SHP77 treated with DMSO at 0.1 percent for 48 hours (cell line): ENCODE data around the gene COMMD2.

Experiments
- DNase-seq: peaks from one replicate; lab custom pipeline; 2025; lab: John Stamatoyannopoulos, UW

The COMMD2 gene

GRCh38 chr3:149763565-149764195 lies 11.4 kb upstream of the COMMD2 start:
- no peak for DNase-seq

- DNase-seq, result no peak
These were observed 1.4 kb upstream of the COMMD2 start for GRCh38 chr3:149753717-149754116.

DNA sequence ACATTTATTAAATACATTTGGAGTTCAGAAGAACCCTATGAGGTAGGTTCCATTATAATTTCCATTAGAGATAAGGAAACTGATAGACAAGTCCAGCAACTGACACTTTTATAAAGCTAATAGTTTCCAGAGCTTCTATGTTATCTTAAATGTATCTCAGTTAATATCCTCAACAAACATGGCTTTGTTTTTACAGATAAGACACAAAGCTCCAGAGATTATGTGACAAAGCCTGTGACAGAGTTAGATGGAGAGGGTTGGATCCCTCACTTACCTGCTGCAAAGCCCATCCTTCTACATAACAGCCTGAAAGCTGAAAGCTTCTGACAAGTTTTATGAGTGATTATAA lies 473 bp upstream of the COMMD2 start:
- DNase-seq, result no peak

DNA sequence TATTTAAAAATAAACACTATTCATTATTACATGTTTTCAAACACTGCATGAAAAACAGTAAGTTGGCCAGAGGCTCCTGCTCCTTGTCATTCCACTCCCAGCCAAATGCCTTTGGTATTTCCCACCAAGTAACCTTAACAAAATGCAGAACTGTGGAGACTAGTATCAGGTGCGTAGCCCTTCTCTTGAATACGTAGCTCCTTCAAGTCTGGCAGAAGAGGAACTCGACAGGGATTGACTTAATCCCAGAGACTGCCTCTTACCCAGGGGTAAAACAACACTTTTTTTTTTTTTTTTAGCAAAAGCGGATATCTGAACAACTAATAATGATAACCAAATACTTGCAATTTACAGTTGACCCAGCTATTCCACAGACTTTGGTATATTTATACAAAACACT lies 738 bp downstream of the COMMD2 start:
- no peak for DNase-seq

GRCh38 chr3:149744606-149745005 lies 7.7 kb downstream of the COMMD2 start:
- no peak for DNase-seq

- DNase-seq, result no peak
These were observed 8.1 kb downstream of the COMMD2 start for GRCh38 chr3:149744151-149744550.

DNA sequence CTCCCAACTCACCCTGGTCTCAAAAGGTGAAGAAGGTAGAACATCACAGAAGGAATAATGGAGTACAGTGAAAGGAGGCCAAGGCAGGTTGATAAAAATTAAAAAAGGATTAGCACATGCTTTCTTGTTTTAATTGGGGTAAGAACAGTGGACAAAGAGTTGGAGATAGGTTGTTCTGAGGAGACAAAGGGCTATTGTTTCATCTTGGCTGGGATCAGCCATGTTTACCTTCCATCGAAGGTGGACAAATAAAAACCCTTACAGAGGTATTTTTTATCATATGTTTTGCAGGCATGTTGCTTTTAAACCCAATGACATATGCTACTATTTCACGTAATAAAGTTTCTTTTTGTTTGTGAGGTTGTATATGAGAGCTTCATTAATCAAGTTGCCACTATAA lies 12.9 kb downstream of the COMMD2 start:
- DNase-seq, result no peak

DNA sequence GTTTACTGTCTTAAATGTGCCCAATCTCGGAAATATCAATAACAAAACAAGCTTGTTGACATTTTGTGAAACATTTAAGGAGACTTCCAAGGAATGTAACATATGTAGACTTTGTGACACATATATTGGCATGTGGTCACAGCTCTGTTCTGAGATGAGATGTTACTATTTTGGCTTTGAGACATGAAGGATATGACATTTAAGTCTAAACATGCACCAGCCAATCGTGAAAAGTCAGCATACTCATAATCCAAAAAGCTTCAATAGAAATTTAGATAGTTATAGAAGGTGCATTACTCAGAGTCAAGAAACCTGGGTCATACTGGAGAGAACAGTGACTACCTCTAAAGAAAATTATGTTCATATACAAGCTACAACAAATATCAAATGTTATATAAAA lies 13.4 kb downstream of the COMMD2 start:
- no peak for DNase-seq

- DNase-seq, result no peak
These were observed 15.4 kb downstream of the COMMD2 start for GRCh38 chr3:149736953-149737205.

- DNase-seq, result no peak
These were observed 15.9 kb downstream of the COMMD2 start for GRCh38 chr3:149736175-149736952.

- no peak for DNase-seq
These were observed 20.1 kb downstream of the COMMD2 start for GRCh38 chr3:149732234-149732633.

DNA sequence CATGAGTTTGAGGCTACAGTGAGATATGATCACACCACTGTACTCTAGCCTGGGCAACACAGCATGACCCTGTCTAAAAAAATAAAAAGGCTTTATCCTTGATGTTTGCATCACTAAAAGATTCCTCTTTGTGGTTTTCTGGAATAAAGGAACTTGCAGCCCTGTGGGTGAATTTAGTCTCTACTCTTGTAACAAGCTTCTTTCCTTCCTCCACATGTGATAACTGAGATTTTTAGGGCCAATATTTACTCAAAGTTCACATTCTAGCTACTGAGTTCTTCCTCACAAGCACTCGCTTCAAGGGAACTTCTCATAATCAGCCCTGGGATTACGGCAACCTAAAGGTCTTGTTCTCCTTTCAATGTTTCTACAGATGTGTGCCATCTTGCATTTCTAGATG lies 24.6 kb downstream of the COMMD2 start:
- DNase-seq, result no peak

- no peak for DNase-seq
These were observed 25.4 kb downstream of the COMMD2 start for GRCh38 chr3:149726716-149727407.

DNA sequence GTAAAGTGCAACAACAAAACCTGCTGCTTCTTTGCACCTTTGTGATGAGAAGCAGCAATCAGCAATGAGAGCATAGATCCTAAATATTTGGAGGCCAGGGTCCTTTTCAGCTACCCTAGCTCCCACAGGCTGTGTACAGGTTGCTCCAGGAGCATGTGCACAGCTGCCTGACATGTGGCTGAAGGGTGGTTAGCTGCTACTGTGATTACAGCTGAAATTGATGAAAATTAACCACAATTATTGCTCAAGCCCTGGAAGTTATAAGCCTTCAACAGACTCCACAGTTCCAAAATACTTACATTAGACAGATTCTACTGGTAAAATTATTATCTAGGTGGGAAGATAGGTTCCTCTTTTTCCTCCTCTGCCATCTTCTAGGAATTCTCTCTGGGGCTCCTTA lies 28.5 kb downstream of the COMMD2 start:
- no peak for DNase-seq

DNA sequence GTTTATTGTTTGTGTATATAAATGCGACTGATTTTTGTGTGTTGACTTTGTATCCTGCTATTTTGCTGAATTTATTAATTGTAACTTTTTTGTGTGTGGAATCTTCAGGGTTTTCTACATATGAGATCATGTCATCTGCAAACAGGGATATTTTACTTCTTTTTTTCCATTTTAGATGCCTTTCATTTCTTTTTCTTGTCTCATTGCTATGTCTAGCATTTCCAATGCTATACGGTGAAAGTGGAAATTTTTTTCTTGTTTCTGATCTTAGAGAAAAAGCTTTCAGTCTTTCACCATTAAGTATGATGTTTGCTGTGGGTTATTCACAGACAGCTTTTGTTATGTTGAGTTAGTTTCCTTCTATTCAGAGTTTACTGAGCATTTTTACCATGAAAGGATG lies 31.4 kb downstream of the COMMD2 start:
- DNase-seq, result no peak

- peak; percentile 67 for DNase-seq
These were observed 34.8 kb downstream of the COMMD2 start for GRCh38 chr3:149717391-149718056.

- no peak for DNase-seq
These were observed 35.3 kb downstream of the COMMD2 start for GRCh38 chr3:149716984-149717383.

DNA sequence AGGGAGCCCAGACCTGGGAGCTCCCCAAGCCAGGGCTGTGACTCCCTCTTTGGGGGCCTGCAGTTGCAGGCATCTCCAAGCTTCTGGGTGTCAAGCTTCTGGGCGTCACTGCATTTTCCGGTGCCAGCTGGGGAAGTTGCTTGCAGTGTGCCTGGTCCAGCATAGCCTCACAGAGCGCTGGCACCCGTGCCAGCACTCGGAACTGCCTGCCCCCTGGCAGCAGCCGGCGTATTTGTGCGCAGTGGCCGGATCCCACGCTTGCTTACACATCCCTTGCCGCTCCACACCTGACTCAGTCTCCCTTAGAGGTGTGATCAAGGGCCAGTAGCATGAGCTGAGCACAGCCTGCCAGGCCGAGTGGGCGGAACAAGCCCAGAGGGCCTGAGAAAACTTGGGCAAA lies 37.0 kb downstream of the COMMD2 start:
- DNase-seq, result no peak

- DNase-seq, result no peak
These were observed 38.3 kb downstream of the COMMD2 start for GRCh38 chr3:149713730-149714654.

DNA sequence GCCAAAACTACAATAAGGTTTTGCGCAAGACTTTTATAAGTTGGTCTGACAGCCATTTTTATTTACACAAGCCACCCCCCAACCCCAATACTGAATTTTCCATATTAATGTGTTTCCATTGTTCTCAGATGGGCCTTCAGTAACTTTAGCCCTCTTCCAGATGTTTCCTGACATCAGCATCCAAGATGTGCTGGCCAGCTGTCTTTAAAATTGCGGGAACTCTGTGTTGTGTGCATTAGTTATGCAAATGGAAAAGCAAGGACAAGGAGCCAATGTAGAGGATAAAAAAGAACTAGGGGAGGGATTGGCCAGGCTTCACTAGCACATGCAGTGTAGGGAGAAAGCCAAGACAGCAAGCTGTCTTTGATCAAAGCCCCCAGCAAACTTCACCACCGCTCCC lies 45.4 kb downstream of the COMMD2 start:
- no peak for DNase-seq

DNA sequence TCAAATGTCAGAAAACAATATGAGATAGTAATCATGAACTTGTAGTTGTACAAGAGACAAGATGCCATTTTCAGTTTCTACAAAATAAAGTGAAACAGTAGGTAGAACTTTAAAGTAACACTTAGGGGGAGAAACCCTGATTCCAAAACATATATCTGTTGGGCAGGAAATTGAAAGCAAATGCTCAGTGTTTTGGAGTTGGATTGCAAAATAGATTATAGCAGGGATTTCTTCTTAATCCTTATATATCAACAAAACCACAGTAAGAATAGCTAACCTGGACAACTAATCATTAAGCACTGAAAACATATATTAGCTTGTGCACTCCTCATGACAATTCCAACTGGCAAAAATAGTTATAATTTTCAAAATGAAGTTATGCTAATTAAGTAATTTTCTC lies 46.9 kb downstream of the COMMD2 start:
- DNase-seq, result no peak

DNA sequence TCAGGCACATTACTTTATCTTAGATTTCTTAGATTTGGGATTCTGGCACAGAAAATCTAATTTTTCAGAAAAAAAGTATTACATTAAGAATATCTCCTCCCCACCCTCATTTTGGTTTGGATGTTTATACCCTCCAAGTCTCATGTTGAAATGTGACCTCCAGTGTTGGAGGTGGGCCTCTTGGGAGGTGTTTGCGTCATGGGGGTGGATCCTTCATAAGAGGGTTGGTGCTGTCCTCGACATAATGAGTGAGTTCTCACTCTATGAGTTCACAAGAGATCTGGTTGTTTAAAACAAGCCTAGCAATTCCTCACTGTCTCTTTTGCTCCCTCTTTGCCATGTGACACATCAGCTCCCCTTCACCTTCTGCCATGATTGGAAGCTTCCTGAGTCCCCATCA lies 48.8 kb downstream of the COMMD2 start:
- no peak for DNase-seq
